Heart right ventricle (tissue), 16 donors: ENCODE results near the gene SH3YL1. TPM values are rescaled to one million over a fixed set of nuclear protein-coding genes. Genes with fewer than 3 reads are reported as not detected.

Experiments
- ATAC-seq, 8 donors: fragments of 200-7000 bp; cut with Tn5 transposase; one replicate each; pipeline ENCODE4 v1.9.1; 2020; ENCODE audit warnings: mild to moderate bottlenecking in 8 of 8, moderate library complexity in 8 of 8, moderate number of reproducible peaks in 1 of 8
- DNase-seq, 2 donors: peaks; one replicate each; pipeline ENCODE4 v3.0.0-alpha.2; 2020
- H3K27ac ChIP-seq, 10 donors: fragments of 200-600 bp; sonication (generic) in 2 of 10; one replicate each; pipeline versions ENCODE4 v1.5.0 to v1.8.0; 2020 to 2022; ENCODE audit warnings: mild to moderate bottlenecking in 3 of 10
- H3K27me3 ChIP-seq, 7 donors: fragments of 200-600 bp; one replicate each; pipeline ENCODE4 v1.8.0; 2021 to 2022; ENCODE audit warnings: mild to moderate bottlenecking in 2 of 7
- H3K36me3 ChIP-seq, 9 donors: fragments of 200-600 bp; sonication (generic) in 1 of 9; one replicate each; pipeline versions ENCODE4 v1.5.0 to v1.8.0; 2020 to 2022; ENCODE audit warnings: mild to moderate bottlenecking in 2 of 9
- H3K4me1 ChIP-seq, 9 donors: fragments of 200-600 bp; sonication (generic) in 1 of 9; one replicate each; pipeline versions ENCODE4 v1.5.0 to v1.8.0; 2020 to 2022; ENCODE audit warnings: mild to moderate bottlenecking in 4 of 9
- H3K4me3 ChIP-seq, 10 donors: fragments of 200-600 bp; sonication (generic) in 2 of 10; one replicate each; pipeline versions ENCODE4 v1.5.0 to v1.8.0; 2020 to 2022; ENCODE audit warnings: mild to moderate bottlenecking in 7 of 10, moderate library complexity in 2 of 10
- H3K9me3 ChIP-seq, 11 donors: fragments of 200-600 bp in 10 of 11; sonication (generic) in 2 of 11; one replicate each; pipeline versions ENCODE4 v1.5.0 to v1.8.0; 2013 to 2022; ENCODE audit warnings: mild to moderate bottlenecking in 2 of 11, control low read depth in 1 of 11, moderate library complexity in 1 of 11
- CTCF ChIP-seq, 9 donors: fragments of 200-600 bp; sonication (generic) in 2 of 9; IDR thresholded peaks; one replicate each; pipeline versions ENCODE4 v1.5.0 to v1.8.0; 2021 to 2022; ENCODE audit warnings: antibody characterized with exemption in 9 of 9, mild to moderate bottlenecking in 5 of 9, moderate library complexity in 1 of 9
- WGBS, 2 donors: extraction: QIAGEN DNeasy Blood & Tissue Kit; methylation state at CpG; one replicate each; pipeline ENCODE4 v1.1.7; 2013; ENCODE audit warnings: inconsistent platforms in 1 of 2; 5-methylcytosine and 5-hydroxymethylcytosine counted together
- intact Hi-C, 10 donors: fragments of 100-400 bp; cut with DNase I; formaldehyde crosslinking; loops; one replicate each; pipeline versions ENCODE4 v1.11.1 to v1.14.2; 2022
- polyA plus RNA-seq, 2 donors: library from polyadenylated mRNA; stranded (reverse); fragments of 200-250 nt; gene quantifications; one replicate each; pipeline ENCODE4 v1.2.3, GENCODE V29; 2013
- total RNA-seq, 10 donors: library from RNA; stranded (reverse); fragmentation: NEBNext Ultra II Directional in 3 of 10; extraction: Animal tissue kit (Norgen Biotek cat#: 25700) in 3 of 10; gene quantifications; one replicate each; pipeline versions ENCODE4 v1.2.1 to v1.2.4, GENCODE V29; 2021 to 2023
- donor health status: Arrhythmogenic right ventricular cardiomyopathy.
- donor health status: ischemic (EF 13 %, LVEDD 7.1; RV severe dilation, severe dysfunction).
- donor health status: healthy with polysubstance abuse.
- donor health status: DM: no; HTN: yes; CAD: no.
- donor health status: DM: no; HTN: no; CAD: no.
- donor health status: ischemic (EF 25% LVEDD 6.9; RV normal size, moderate dysfunction).
- donor health status: ischemic (EF 25% LVEDD 5.7; RV mildly dilated, moderate dysfunction).
- donor health status: healthy.
- donor health status: DM: yes; HTN: yes; CAD: no.
- donor health status: Ischemic cardiomyopathy.
- donor health status: ischemic (EF 35%, LVEDD 5.7; RV mildly dilated, moderate dysfunction).
- donor health status: nonischemic (EF 11% LVEDD 7.7; RV severe dilation, severe dysfunction).
- donor health status: DM: yes; HTN: yes; CAD: no.
- donor health status: PGD.
- donor health status: ischemic (EF 29% LVEDD 5.4; RV normal size, mild dysfunction).
- donor health status: nonischemic (EF 23%, LVEDD 6.1; RV moderate dilation, normal function).

SH3YL1 gene
- total and polyA plus RNA-seq, 12 donors: 7.6 to 39.1 (median 9.3) TPM

- Histone ChIP-seq H3K36me3 (no peaks in the 10 kb centered on the region), H3K4me3 (no peak overlapping the region), H3K9me3 (peaks cover 0 to 4% (median 0%) of the 10 kb centered on the region in 11 donors), H3K27me3 (peaks cover 0 to 12% (median 5%) of the 10 kb centered on the region in 7 donors), H3K4me1 (no peaks in the 10 kb centered on the region), H3K27ac (no peak overlapping the region)
- no peak for ATAC-seq
- TF ChIP-seq CTCF (IDR thresholded peaks at IDR 0.05): no peak
- intact Hi-C loops: no loop called here
- 66 to 73% methylated on average over 8 of the region's 8 CpGs for WGBS, 2 donors
- no peak for DNase-seq
These were observed 60.4 kb downstream of the SH3YL1 start for GRCh38 chr2:203401-203800.

GRCh38 chr2:202945-203344, 60.9 kb downstream of the SH3YL1 start:
- H3K4me3 ChIP-seq: no peak overlapping the region
- intact Hi-C loops: no loop called here
- no peak overlapping the region for H3K27ac ChIP-seq
- peaks cover 0 to 4% (median 0%) of the 10 kb centered on the region in 11 donors for H3K9me3 ChIP-seq
- ATAC-seq (no peak), DNase-seq (no peak)
- H3K27me3 ChIP-seq: peaks cover 0 to 11% (median 5%) of the 10 kb centered on the region in 7 donors
- no peaks in the 10 kb centered on the region for H3K36me3 ChIP-seq
- TF ChIP-seq CTCF (IDR thresholded peaks at IDR 0.05): no peak
- no peaks in the 10 kb centered on the region for H3K4me1 ChIP-seq
- 72 to 75% methylated on average over 6 of the region's 6 CpGs for WGBS, 2 donors

- TF ChIP-seq CTCF (IDR thresholded peaks at IDR 0.05): no peak
- intact Hi-C loops: no loop called here
- Histone ChIP-seq H3K9me3 (peaks cover 0 to 4% (median 0%) of the 10 kb centered on the region in 11 donors), H3K27ac (no peak overlapping the region), H3K36me3 (no peaks in the 10 kb centered on the region), H3K4me1 (no peaks in the 10 kb centered on the region), H3K4me3 (no peak overlapping the region), H3K27me3 (peaks cover 0 to 11% (median 5%) of the 10 kb centered on the region in 7 donors)
- no peak for DNase-seq
- no peak for ATAC-seq
- 85 to 86% methylated on average over 9 of the region's 9 CpGs for WGBS, 2 donors
These were observed 62.0 kb downstream of the SH3YL1 start for GRCh38 chr2:201648-202433.

- H3K27me3 ChIP-seq: peaks cover 0 to 9% (median 5%) of the 10 kb centered on the region in 7 donors
- H3K9me3 ChIP-seq: no peaks in the 10 kb centered on the region
- intact Hi-C loops: no loop called here
- no peak for TF ChIP-seq CTCF (IDR thresholded peaks at IDR 0.05)
- DNase-seq (no peak), ATAC-seq (no peak)
- no peaks in the 10 kb centered on the region for H3K36me3 ChIP-seq
- H3K4me1 ChIP-seq: no peaks in the 10 kb centered on the region
- H3K27ac ChIP-seq: no peak overlapping the region
- H3K4me3 ChIP-seq: no peak overlapping the region
- WGBS, 2 donors: 72 to 74% methylated on average over 22 of the region's 22 CpGs
These were observed 64.5 kb downstream of the SH3YL1 start for GRCh38 chr2:199041-199966.
